ENCODE results near the gene IQCH. TPM values are rescaled to one million over a fixed set of nuclear protein-coding genes. Genes with fewer than 3 reads are reported as not detected.
"Not testable (repeated sequence)": the region's sequence is repeated elsewhere in the genome, so short reads cannot be mapped to it uniquely, and the experiment has no call there.

Gene IQCH
- total RNA-seq, 4 donors from 2014 or later, result 0.40 to 5.2 (median 1.9) TPM

GRCh38 chr15:67253549-67254237 lies 893 bp upstream of the IQCH start:
- H3K9me3 ChIP-seq, result no peaks in the 10 kb centered on the region
- no peak for TF ChIP-seq POLR2A (IDR thresholded peaks at IDR 0.05)
- TF ChIP-seq CTCF (IDR thresholded peaks at IDR 0.05), result no peak
- no peak for TF ChIP-seq EP300 (IDR thresholded peaks at IDR 0.05; ENCODE audit: low read depth)
- TF ChIP-seq POLR2AphosphoS5 (IDR thresholded peaks at IDR 0.05), result no peak
- intact Hi-C loops (cut with DNase I; ENCODE audit: low total_unique reads) (no loop called here), in situ Hi-C loops (cut with MboI; ENCODE audit: low pct_ligation_motif_present in 1 of 4, low pct_unique_long_range_greater_than_20kb in 1 of 4, low sequenced_read_pairs in 3 of 4) (loop anchor here in 1 of 4 donors (10.0 kb wide), 1 partner anchor 189 kb away; the partner anchor contains the start of gene SMAD3)
- peaks cover 4 to 27% (median 14%) of the 10 kb centered on the region in 4 donors for H3K4me1 ChIP-seq
- DNase-seq, result no peak
- H3K36me3 ChIP-seq, result no peaks in the 10 kb centered on the region
- H3K4me3 ChIP-seq, result peak overlapping the region; percentile 40 to 96 (median 88)
- 17 to 18% methylated on average over 12 to 15 of the region's 15 CpGs for WGBS, 2 donors (ENCODE audit: low coverage in 1 of 2)
- peak overlapping the region; percentile 90 to 98 (median 92) for H3K27ac ChIP-seq
- no peaks in the 10 kb centered on the region for H3K27me3 ChIP-seq

- no peaks in the 10 kb centered on the region for H3K36me3 ChIP-seq
- WGBS, 2 donors (ENCODE audit: low coverage in 1 of 2), result 56 to 82% methylated on average over 1 to 3 of the region's 3 CpGs
- intact Hi-C loops (cut with DNase I; ENCODE audit: low total_unique reads) (no loop called here), in situ Hi-C loops (cut with MboI; ENCODE audit: low pct_ligation_motif_present in 1 of 4, low pct_unique_long_range_greater_than_20kb in 1 of 4, low sequenced_read_pairs in 3 of 4) (loop anchor here in 1 of 4 donors (10.0 kb wide), 1 partner anchor 191 kb away; the partner anchor contains the start of gene SMAD3)
- H3K27ac ChIP-seq, result no peak overlapping the region
- peaks cover 4 to 29% (median 14%) of the 10 kb centered on the region in 4 donors for H3K4me1 ChIP-seq
- H3K9me3 ChIP-seq, result no peaks in the 10 kb centered on the region
- DNase-seq, result no peak
- H3K4me3 ChIP-seq, result no peak overlapping the region
- TF ChIP-seq POLR2A (IDR thresholded peaks at IDR 0.05) (no peak), CTCF (IDR thresholded peaks at IDR 0.05) (no peak), POLR2AphosphoS5 (IDR thresholded peaks at IDR 0.05) (no peak), EP300 (IDR thresholded peaks at IDR 0.05; ENCODE audit: low read depth) (no peak)
- H3K27me3 ChIP-seq, result no peaks in the 10 kb centered on the region
Measured at GRCh38 chr15:67256051-67256450, 1.5 kb downstream of the IQCH start.

GRCh38 chr15:67258412-67258811 lies 3.8 kb downstream of the IQCH start:
- DNase-seq; H3K9me3 ChIP-seq; H3K27me3 ChIP-seq; intact Hi-C loops (cut with DNase I; ENCODE audit: low total_unique reads); H3K27ac ChIP-seq; H3K36me3 ChIP-seq; H3K4me3 ChIP-seq: not testable (repeated sequence)
- in situ Hi-C loops (cut with MboI; ENCODE audit: low pct_ligation_motif_present in 1 of 4, low pct_unique_long_range_greater_than_20kb in 1 of 4, low sequenced_read_pairs in 3 of 4), result loop anchor here in 1 of 4 donors (10.0 kb wide), 1 partner anchor 194 kb away; the partner anchor contains the start of gene SMAD3
- WGBS, 2 donors (ENCODE audit: low coverage in 1 of 2), result 95 to 100% methylated on average over 3 of the region's 3 CpGs
- peaks cover 2 to 12% (median 4%) of the 10 kb centered on the region in 4 donors for H3K4me1 ChIP-seq

GRCh38 chr15:67259379-67259778 lies 4.8 kb downstream of the IQCH start:
- H3K4me3 ChIP-seq, result no peak overlapping the region
- intact Hi-C loops (cut with DNase I; ENCODE audit: low total_unique reads) (no loop called here), in situ Hi-C loops (cut with MboI; ENCODE audit: low pct_ligation_motif_present in 1 of 4, low pct_unique_long_range_greater_than_20kb in 1 of 4, low sequenced_read_pairs in 3 of 4) (loop anchor here in 1 of 4 donors (10.0 kb wide), 1 partner anchor 195 kb away; the partner anchor contains the start of gene SMAD3)
- no peak for DNase-seq
- H3K27me3 ChIP-seq, result no peaks in the 10 kb centered on the region
- TF ChIP-seq CTCF (IDR thresholded peaks at IDR 0.05), result no peak
- no peak for TF ChIP-seq POLR2A (IDR thresholded peaks at IDR 0.05)
- TF ChIP-seq EP300 (IDR thresholded peaks at IDR 0.05; ENCODE audit: low read depth), result no peak
- TF ChIP-seq POLR2AphosphoS5 (IDR thresholded peaks at IDR 0.05), result no peak
- no peaks in the 10 kb centered on the region for H3K9me3 ChIP-seq
- H3K27ac ChIP-seq, result no peak overlapping the region
- H3K36me3 ChIP-seq, result no peaks in the 10 kb centered on the region
- peaks cover 0 to 11% (median 0%) of the 10 kb centered on the region in 4 donors for H3K4me1 ChIP-seq

Measured in transverse colon (tissue), 4 donors.